H4 (cell line): ENCODE data around the gene COX10. TPM values are rescaled to one million over a fixed set of nuclear protein-coding genes. Genes with fewer than 3 reads are reported as not detected.
"Not testable (repeated sequence)": the region's sequence is repeated elsewhere in the genome, so short reads cannot be mapped to it uniquely, and the experiment has no call there.

Source experiments
- DNase-seq: peaks from one replicate; pipeline ENCODE4 v3.0.0-alpha.2; 2015; ENCODE audit warnings: low spot score
- total RNA-seq: library from RNA; depleted of rRNA; stranded (reverse); fragments of >200 nt; shearing (Covaris generic); gene quantifications from 2 replicates; pipeline ENCODE4 v1.2.3, GENCODE V29; 2014

Gene COX10
- total RNA-seq, 1 experiment from 2014 or later = 25.0 TPM

- DNase-seq = not testable (repeated sequence)
Measured at GRCh38 chr17:14177801-14178200, 108.5 kb downstream of the COX10 start.

GRCh38 chr17:14179951-14180350 lies 110.6 kb downstream of the COX10 start:
- not testable (repeated sequence) for DNase-seq

- DNase-seq = not testable (repeated sequence)
Measured at GRCh38 chr17:14182084-14182483, 112.8 kb downstream of the COX10 start.

- not testable (repeated sequence) for DNase-seq
Measured at GRCh38 chr17:14184536-14184935, 115.2 kb downstream of the COX10 start.

- not testable (repeated sequence) for DNase-seq
Measured at GRCh38 chr17:14186443-14186842, 117.1 kb downstream of the COX10 start.

GRCh38 chr17:14190774-14191173 lies 121.5 kb downstream of the COX10 start:
- DNase-seq = not testable (repeated sequence)

- not testable (repeated sequence) for DNase-seq
Measured at GRCh38 chr17:14191469-14191868, 122.2 kb downstream of the COX10 start.

- not testable (repeated sequence) for DNase-seq
Measured at GRCh38 chr17:14192039-14192438, 122.7 kb downstream of the COX10 start.

- DNase-seq = not testable (repeated sequence)
Measured at GRCh38 chr17:14192636-14193344, 123.5 kb downstream of the COX10 start.

- no peak for DNase-seq
Measured at GRCh38 chr17:14196377-14196997, 127.2 kb downstream of the COX10 start.

GRCh38 chr17:14197057-14197456 lies 127.8 kb downstream of the COX10 start:
- DNase-seq = no peak

- DNase-seq = no peak
Measured at GRCh38 chr17:14197586-14197985, 128.3 kb downstream of the COX10 start.

GRCh38 chr17:14198013-14198412 lies 128.7 kb downstream of the COX10 start:
- DNase-seq = no peak

GRCh38 chr17:14198575-14198974 lies 129.3 kb downstream of the COX10 start:
- DNase-seq = no peak

- no peak for DNase-seq
Measured at GRCh38 chr17:14199601-14200000, 130.3 kb downstream of the COX10 start.

GRCh38 chr17:14200354-14200753 lies 131.1 kb downstream of the COX10 start:
- DNase-seq = no peak

- peak; percentile 71 for DNase-seq
Measured at GRCh38 chr17:14201021-14201987, 132.0 kb downstream of the COX10 start.

- DNase-seq = no peak
Measured at GRCh38 chr17:14201988-14202380, 132.7 kb downstream of the COX10 start.

- DNase-seq = no peak
Measured at GRCh38 chr17:14202388-14203166, 133.3 kb downstream of the COX10 start.

- DNase-seq = no peak
Measured at GRCh38 chr17:14203388-14203787, 134.1 kb downstream of the COX10 start.

GRCh38 chr17:14204084-14204483 lies 134.8 kb downstream of the COX10 start:
- no peak for DNase-seq
